BLaER1 (cell line): ENCODE measurements around the gene OR2M5.

Source experiments
- H3K27ac ChIP-seq: shearing (Covaris generic); formaldehyde crosslinking; 2 replicates; pipeline ENCODE4 v1.8.1; 2022
- H3K27me3 ChIP-seq: shearing (Covaris generic); formaldehyde crosslinking; 2 replicates; pipeline ENCODE4 v1.8.1; 2022
- H3K36me3 ChIP-seq: shearing (Covaris generic); formaldehyde crosslinking; 2 replicates; pipeline ENCODE4 v1.8.1; 2022
- H3K4me1 ChIP-seq: shearing (Covaris generic); formaldehyde crosslinking; 2 replicates; pipeline ENCODE4 v1.8.1; 2022
- H3K4me2 ChIP-seq: shearing (Covaris generic); formaldehyde crosslinking; 2 replicates; pipeline ENCODE4 v1.8.1; 2022
- H3K4me3 ChIP-seq: shearing (Covaris generic); formaldehyde crosslinking; 2 replicates; pipeline ENCODE4 v1.8.1; 2022
- H3K9ac ChIP-seq: shearing (Covaris generic); formaldehyde crosslinking; 2 replicates; pipeline ENCODE4 v1.8.1; 2022
- H3K9me3 ChIP-seq: shearing (Covaris generic); formaldehyde crosslinking; 2 replicates; pipeline ENCODE4 v1.8.1; 2022
- H4K20me1 ChIP-seq: shearing (Covaris generic); formaldehyde crosslinking; 2 replicates; pipeline ENCODE4 v1.8.1; 2022
- Cebpa-rat ChIP-seq: shearing (Covaris generic); IDR thresholded peaks from 2 replicates; pipeline ENCODE4 v1.8.1; 2022

The OR2M5 gene, protein sequence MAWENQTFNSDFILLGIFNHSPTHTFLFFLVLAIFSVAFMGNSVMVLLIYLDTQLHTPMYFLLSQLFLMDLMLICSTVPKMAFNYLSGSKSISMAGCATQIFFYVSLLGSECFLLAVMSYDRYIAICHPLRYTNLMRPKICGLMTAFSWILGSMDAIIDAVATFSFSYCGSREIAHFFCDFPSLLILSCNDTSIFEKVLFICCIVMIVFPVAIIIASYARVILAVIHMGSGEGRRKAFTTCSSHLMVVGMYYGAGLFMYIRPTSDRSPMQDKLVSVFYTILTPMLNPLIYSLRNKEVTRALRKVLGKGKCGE

DNA sequence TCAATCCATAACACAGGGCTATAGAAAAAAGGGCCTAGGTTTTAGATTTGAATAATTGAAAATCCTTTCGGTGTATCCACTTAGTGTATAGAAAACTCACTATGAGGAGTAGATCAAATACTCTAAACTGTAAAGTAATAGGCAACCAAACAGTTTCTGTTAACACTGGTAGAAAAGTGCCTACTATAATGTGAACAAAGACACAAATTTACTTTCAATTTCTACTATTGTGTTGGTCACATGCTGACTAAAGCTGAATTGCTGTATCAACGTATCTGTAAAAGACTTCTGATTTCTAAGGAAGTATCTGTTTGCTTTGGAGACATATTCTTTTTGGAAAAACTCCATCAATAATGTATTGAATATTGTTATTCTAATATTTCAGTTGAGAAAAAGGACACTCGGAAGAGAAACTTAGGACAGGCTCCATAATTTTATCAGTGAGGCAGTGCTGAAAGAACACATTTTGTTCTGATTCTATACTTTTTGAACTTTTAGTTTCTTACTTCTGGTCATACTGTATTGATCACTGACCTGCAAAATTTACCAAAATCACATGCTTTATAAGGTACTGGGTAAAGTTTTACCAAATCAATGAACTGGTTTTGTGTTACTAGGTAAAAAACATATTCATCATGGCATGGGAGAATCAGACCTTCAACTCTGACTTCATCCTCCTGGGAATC, at the start of gene OR2M5:
Gene OR2M5 (plus strand): TSS at position 636 of the 686 bp plus-strand sequence. CDS start 0 bp downstream, at position 636.
- no peak for TF ChIP-seq Cebpa-rat
- no peak within 1 kb of the TSS for H3K4me3 ChIP-seq
- H3K27me3 ChIP-seq, result no peaks in the 10 kb centered on the region
- no peak within 1 kb of the TSS for H3K9ac ChIP-seq
- H4K20me1 ChIP-seq, result no peaks in the 10 kb centered on the region
- H3K36me3 ChIP-seq, result no peaks in the 10 kb centered on the region
- no peak within 1 kb of the TSS for H3K4me2 ChIP-seq
- H3K9me3 ChIP-seq, result no peaks in the 10 kb centered on the region
- H3K4me1 ChIP-seq, result no peaks in the 10 kb centered on the region
- H3K27ac ChIP-seq, result no peak within 1 kb of the TSS

DNA sequence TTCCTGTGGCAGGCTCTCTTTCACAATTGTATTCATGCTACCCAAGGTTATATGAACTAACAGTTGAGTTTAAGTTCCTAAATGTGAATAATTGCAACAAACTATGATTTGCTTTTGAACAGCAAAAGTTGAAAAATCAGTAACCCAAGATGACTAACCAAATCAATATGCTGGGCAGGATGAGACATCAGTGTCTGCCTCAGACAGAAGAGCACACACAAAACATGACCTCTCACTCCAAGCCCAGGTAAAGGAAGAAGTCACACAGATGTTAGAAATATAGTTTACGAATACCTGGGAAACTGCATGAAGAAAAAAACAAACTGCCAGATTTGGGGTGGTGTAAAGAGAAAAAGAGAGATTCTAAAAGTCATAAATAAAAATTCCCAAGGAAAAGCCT, 46.4 kb upstream of the OR2M5 start:
- no peak overlapping the region for H3K27ac ChIP-seq
- no peaks in the 10 kb centered on the region for H3K9me3 ChIP-seq
- TF ChIP-seq Cebpa-rat, result no peak
- H3K4me2 ChIP-seq, result no peak overlapping the region
- H3K27me3 ChIP-seq, result no peaks in the 10 kb centered on the region
- no peaks in the 10 kb centered on the region for H3K36me3 ChIP-seq
- no peaks in the 10 kb centered on the region for H4K20me1 ChIP-seq
- H3K4me1 ChIP-seq, result no peaks in the 10 kb centered on the region
- H3K4me3 ChIP-seq, result no peak overlapping the region
- H3K9ac ChIP-seq, result no peak overlapping the region

DNA sequence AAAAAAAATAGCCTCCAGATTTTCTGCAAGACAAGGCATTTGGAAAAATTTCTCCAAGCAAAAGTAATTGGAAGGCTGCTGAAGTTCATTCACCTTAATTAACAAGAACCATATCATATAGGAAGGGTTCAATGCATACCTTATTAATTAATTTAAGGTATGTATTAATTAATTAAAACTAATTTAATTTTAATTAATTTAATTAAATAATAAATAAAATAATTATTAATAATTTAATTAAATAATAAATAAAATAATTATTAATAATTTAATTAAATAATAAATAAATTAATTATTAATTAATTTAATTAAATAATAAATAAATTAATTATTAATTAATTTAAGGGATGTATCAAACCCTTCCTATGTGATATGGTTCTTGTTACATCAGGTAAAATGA, 42.1 kb upstream of the OR2M5 start:
- Histone ChIP-seq H3K9ac (no peak overlapping the region), H3K4me2 (no peak overlapping the region), H3K27ac (no peak overlapping the region), H3K4me1 (no peaks in the 10 kb centered on the region), H3K27me3 (no peaks in the 10 kb centered on the region), H3K4me3 (no peak overlapping the region), H4K20me1 (no peaks in the 10 kb centered on the region), H3K36me3 (no peaks in the 10 kb centered on the region), H3K9me3 (peaks cover 17% of the 10 kb centered on the region)
- TF ChIP-seq Cebpa-rat, result no peak

DNA sequence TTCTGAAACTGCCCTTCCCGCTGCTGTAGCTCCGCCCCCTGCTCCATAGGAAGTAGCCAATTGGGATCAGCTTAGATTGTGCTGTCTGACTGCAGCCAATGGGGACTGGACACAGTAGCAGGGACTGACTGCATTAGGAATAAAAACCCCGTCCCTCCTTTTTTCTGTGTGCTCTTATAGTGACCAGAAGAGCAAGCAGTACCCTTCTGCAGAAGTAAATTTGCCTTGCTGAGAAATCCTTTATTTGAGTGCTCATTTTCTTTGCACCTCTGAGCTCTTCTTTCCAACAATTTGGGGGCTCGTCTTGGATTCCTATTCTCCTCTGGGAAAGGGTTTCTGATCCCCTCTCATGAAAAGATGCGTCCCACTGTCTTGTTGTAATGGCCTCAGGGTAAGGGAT, 33.8 kb upstream of the OR2M5 start:
- Histone ChIP-seq H3K27me3 (no peaks in the 10 kb centered on the region), H3K36me3 (no peaks in the 10 kb centered on the region), H4K20me1 (no peaks in the 10 kb centered on the region), H3K4me1 (no peaks in the 10 kb centered on the region), H3K9ac (no peak overlapping the region), H3K27ac (no peak overlapping the region), H3K9me3 (peaks cover 34% of the 10 kb centered on the region), H3K4me2 (no peak overlapping the region), H3K4me3 (no peak overlapping the region; the same call in 1 of the 2 replicates)
- TF ChIP-seq Cebpa-rat, result no peak

DNA sequence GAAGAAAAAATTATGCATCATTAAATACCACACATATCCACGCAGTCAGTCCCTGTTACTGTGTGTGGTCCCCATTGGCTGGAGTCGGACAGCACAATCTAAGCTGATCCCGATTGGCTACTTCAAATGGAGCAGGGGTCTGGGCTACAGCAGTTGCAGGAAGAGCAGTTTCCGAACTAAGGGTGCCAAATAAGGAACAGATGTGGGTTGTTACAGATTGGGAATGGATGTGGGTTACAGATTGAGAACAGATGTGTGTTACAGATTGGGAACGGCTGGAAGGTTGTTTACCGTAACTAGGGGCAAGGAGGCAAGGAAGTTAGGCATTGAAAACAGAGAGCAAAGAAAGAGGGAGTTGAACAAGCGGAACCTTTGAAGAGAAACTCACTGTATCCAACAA, 30.1 kb upstream of the OR2M5 start:
- no peak overlapping the region for H3K4me2 ChIP-seq
- H3K36me3 ChIP-seq, result no peaks in the 10 kb centered on the region
- H3K27me3 ChIP-seq, result no peaks in the 10 kb centered on the region
- TF ChIP-seq Cebpa-rat, result no peak
- H3K9ac ChIP-seq, result no peak overlapping the region
- no peaks in the 10 kb centered on the region for H4K20me1 ChIP-seq
- H3K4me3 ChIP-seq, result no peak overlapping the region
- H3K9me3 ChIP-seq, result peaks cover 27% of the 10 kb centered on the region
- no peak overlapping the region for H3K27ac ChIP-seq
- H3K4me1 ChIP-seq, result no peaks in the 10 kb centered on the region

DNA sequence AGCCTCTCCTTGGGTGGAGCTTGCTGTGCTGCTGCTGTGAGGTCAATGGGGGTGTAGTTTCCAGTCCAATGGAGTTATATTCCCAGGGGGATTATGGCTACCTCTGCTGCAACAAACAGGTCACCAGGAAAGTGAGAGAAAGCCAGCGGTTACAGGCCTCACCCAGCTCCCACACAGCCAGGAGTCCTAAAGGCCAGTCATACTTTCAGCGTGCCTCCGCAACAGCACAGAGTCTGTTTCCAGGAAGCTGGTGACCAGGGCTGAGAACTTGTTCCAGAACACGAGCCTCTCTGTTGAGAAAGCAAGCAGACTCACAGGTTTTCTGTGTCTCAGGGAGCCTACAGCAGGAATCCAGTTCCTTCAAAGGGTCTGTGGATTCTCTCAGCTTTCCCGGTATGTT, 17.3 kb upstream of the OR2M5 start:
- H3K9me3 ChIP-seq, result no peaks in the 10 kb centered on the region
- H3K4me1 ChIP-seq, result no peaks in the 10 kb centered on the region
- H3K4me3 ChIP-seq, result no peak overlapping the region
- no peaks in the 10 kb centered on the region for H3K27me3 ChIP-seq
- no peak for TF ChIP-seq Cebpa-rat
- H3K27ac ChIP-seq, result no peak overlapping the region
- H3K4me2 ChIP-seq, result no peak overlapping the region
- H3K36me3 ChIP-seq, result no peaks in the 10 kb centered on the region
- no peak overlapping the region for H3K9ac ChIP-seq
- H4K20me1 ChIP-seq, result no peaks in the 10 kb centered on the region

DNA sequence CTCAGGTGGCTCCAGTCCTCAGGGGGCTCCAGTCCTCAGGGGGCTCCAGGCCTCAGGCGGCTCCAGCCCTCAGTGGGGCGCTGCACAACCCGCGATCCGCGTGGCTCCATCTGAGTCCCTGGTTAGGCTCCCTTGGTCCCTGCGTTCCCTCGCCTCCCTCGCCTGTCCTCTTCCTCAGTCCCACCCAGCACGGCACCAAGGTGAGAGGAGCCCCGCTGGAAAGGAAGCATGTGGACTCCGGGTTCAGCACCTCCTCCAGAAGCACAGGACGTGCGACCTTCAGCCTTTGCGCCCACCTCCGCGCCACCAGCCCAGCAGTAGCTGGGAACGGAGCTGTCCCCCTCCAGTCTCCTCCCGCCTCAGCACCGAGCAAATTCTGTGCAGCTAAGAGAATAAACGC, 8.1 kb upstream of the OR2M5 start:
- Histone ChIP-seq H4K20me1 (no peaks in the 10 kb centered on the region), H3K9ac (no peak overlapping the region), H3K27ac (no peak overlapping the region), H3K27me3 (no peaks in the 10 kb centered on the region), H3K4me1 (no peaks in the 10 kb centered on the region), H3K4me3 (no peak overlapping the region), H3K36me3 (no peaks in the 10 kb centered on the region), H3K4me2 (no peak overlapping the region), H3K9me3 (no peaks in the 10 kb centered on the region; the same call in 1 of the 2 replicates)
- TF ChIP-seq Cebpa-rat, result no peak

DNA sequence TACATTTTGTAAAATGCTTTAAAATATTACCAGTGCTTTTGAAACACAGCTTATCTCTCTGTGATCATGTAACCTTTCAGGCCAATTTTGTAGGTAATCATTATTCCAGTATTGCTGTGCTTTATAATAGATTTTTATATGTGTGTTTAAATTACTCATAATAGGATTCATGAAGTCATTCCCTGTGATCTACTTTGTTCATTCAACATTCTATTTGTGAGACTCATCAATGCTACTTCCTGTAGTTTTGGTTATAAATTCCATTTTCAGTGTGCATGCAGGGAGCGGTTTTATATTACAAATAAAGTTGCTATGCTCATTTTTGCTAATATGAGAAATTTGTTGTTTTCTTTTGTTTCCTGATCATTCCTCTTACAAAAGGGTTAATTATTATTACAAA, 4.1 kb upstream of the OR2M5 start:
- H3K9ac ChIP-seq, result no peak overlapping the region
- no peak overlapping the region for H3K4me3 ChIP-seq
- no peaks in the 10 kb centered on the region for H3K27me3 ChIP-seq
- no peaks in the 10 kb centered on the region for H3K4me1 ChIP-seq
- H3K4me2 ChIP-seq, result no peak overlapping the region
- no peaks in the 10 kb centered on the region for H4K20me1 ChIP-seq
- H3K27ac ChIP-seq, result no peak overlapping the region
- no peak for TF ChIP-seq Cebpa-rat
- no peaks in the 10 kb centered on the region for H3K36me3 ChIP-seq
- H3K9me3 ChIP-seq, result no peaks in the 10 kb centered on the region

DNA sequence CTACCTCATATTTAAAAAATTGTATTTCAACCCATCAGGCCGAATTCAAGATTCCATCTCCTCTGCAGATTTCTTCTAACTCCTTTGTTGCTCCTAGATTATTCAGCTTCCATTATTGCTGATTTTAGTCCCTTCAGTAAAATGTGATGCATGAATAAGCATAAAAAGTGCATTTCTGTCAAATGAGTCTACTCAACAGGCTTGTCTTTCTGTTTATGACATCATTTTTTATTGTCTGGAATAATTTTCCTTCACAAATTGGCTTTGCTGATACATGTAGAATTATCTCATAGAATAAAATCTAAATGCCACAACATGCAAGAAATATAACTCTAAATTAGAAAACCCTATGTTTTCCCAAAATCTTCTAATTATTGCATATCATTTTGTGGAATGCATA, 1.6 kb upstream of the OR2M5 start:
- no peak overlapping the region for H3K27ac ChIP-seq
- H3K9me3 ChIP-seq, result no peaks in the 10 kb centered on the region
- no peak overlapping the region for H3K4me3 ChIP-seq
- TF ChIP-seq Cebpa-rat, result no peak
- H4K20me1 ChIP-seq, result no peaks in the 10 kb centered on the region
- no peaks in the 10 kb centered on the region for H3K36me3 ChIP-seq
- H3K4me2 ChIP-seq, result no peak overlapping the region
- H3K27me3 ChIP-seq, result no peaks in the 10 kb centered on the region
- no peaks in the 10 kb centered on the region for H3K4me1 ChIP-seq
- no peak overlapping the region for H3K9ac ChIP-seq

DNA sequence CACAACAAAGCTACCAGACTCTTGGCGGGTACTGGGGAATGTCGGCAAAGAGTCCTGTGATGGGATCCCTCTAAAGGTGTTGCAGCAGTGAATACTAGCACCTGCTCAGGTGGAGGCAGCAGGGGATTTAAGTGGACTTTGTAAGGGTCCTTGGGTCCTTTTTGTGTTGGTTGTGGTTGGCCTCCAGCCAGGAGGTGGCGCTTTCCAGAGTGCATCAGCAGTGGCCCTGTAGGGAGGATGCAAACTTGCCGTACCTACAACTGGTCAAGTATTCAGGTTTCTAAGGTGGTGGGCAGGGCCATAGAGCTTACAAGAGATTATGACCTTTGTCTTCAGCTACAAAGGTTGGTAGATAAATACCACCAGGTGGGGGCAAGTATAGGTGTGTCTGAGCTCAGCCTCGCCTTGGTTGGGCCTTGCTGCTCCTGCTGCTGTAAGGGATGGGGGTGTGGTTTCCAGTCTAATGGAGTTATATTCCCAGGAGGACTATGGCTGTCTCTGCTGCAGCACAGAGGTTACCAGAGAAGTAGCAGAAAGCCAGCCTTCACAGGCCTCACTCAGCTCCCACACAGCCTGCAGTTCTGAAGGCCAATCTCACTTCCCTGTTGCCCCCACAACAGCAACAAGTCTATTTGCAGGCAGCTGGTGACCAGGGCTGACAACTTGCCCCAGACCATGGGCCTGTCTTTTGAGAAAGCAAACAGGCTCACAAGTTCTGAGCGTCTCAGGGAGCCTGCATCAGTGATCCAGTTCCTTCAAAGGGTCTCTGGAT, 7.3 kb downstream of the OR2M5 start:
- H3K9me3 ChIP-seq, result no peaks in the 10 kb centered on the region
- no peak overlapping the region for H3K9ac ChIP-seq
- no peaks in the 10 kb centered on the region for H3K27me3 ChIP-seq
- H3K36me3 ChIP-seq, result no peaks in the 10 kb centered on the region
- no peak overlapping the region for H3K4me2 ChIP-seq
- H3K27ac ChIP-seq, result no peak overlapping the region
- TF ChIP-seq Cebpa-rat, result no peak
- H3K4me3 ChIP-seq, result no peak overlapping the region
- H4K20me1 ChIP-seq, result no peaks in the 10 kb centered on the region
- H3K4me1 ChIP-seq, result peaks cover 5% of the 10 kb centered on the region; the same call in 1 of the 2 replicates
